CD4-positive, alpha-beta T cell treated with Interleukin-2 at 100 ng/mL for 4 hours (primary cell): Measurements from ENCODE around the gene ADAMTS15.

Source experiments
- DNase-seq: peaks from one replicate; pipeline ENCODE4 v3.0.0-alpha.2; 2020; ENCODE audit warnings: low spot score

The ADAMTS15 gene

GRCh38 chr11:130418756-130419155, 29.7 kb upstream of the ADAMTS15 start:
- no peak for DNase-seq

- DNase-seq = no peak
Measured at GRCh38 chr11:130420478-130421198, 27.8 kb upstream of the ADAMTS15 start.

- DNase-seq = no peak
Measured at GRCh38 chr11:130421199-130421585, 27.3 kb upstream of the ADAMTS15 start.

GRCh38 chr11:130421697-130422096, 26.7 kb upstream of the ADAMTS15 start:
- no peak for DNase-seq

GRCh38 chr11:130422251-130422995, 26.0 kb upstream of the ADAMTS15 start:
- DNase-seq = no peak

- DNase-seq = no peak
Measured at GRCh38 chr11:130423541-130424142, 24.8 kb upstream of the ADAMTS15 start.

- DNase-seq = no peak
Measured at GRCh38 chr11:130424613-130425140, 23.8 kb upstream of the ADAMTS15 start.

GRCh38 chr11:130425156-130425555, 23.3 kb upstream of the ADAMTS15 start:
- DNase-seq = no peak

GRCh38 chr11:130426223-130426836, 22.1 kb upstream of the ADAMTS15 start:
- DNase-seq = no peak

- DNase-seq = no peak
Measured at GRCh38 chr11:130426837-130427341, 21.6 kb upstream of the ADAMTS15 start.

GRCh38 chr11:130427581-130428315, 20.7 kb upstream of the ADAMTS15 start:
- no peak for DNase-seq

GRCh38 chr11:130428316-130429119, 19.9 kb upstream of the ADAMTS15 start, which contains the start of gene ADAMTS8:
ADAMTS8 (minus strand) TSS chr11:130428609; CDS start chr11:130428286, 323 bp downstream.
- DNase-seq = no peak

GRCh38 chr11:130429120-130429681, 19.2 kb upstream of the ADAMTS15 start:
- no peak for DNase-seq

GRCh38 chr11:130429983-130430382, 18.5 kb upstream of the ADAMTS15 start:
- no peak for DNase-seq

GRCh38 chr11:130431331-130431773, 17.1 kb upstream of the ADAMTS15 start:
- DNase-seq = peak; percentile 69

GRCh38 chr11:130431801-130432200, 16.6 kb upstream of the ADAMTS15 start:
- no peak for DNase-seq

- DNase-seq = no peak
Measured at GRCh38 chr11:130433357-130433756, 15.1 kb upstream of the ADAMTS15 start.

GRCh38 chr11:130434521-130435223, 13.8 kb upstream of the ADAMTS15 start:
- DNase-seq = peak; percentile 76

GRCh38 chr11:130435671-130436070, 12.8 kb upstream of the ADAMTS15 start:
- DNase-seq = no peak
